ENCODE results near the gene ITPA. TPM values are rescaled to one million over a fixed set of nuclear protein-coding genes. Genes with fewer than 3 reads are reported as not detected.

The ITPA gene
- total and polyA plus RNA-seq, 2 of the 13 experiments (the other 11 are each of a cell fraction or from before 2014, with no cell fraction given): 60.1 to 103 TPM

DNA sequence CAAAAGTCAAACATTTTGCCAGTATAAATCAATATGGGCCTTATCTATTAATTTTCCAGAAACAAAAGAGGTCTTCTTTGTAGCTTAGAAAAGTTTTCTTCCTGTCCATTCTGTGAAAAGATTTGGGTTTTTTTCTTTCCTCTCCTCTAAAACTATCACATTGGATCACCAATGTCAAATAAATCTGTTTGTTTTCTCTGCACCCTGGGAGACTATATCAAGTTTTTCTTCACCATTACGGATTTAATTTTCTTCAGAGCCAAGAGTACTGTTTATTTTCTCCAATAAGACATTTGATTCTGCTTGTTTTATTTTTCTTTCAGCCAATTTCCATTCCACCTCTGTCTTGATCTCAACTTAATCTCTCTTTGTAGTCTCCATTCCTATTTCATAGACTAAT is 34.0 kb upstream of the ITPA start:
- in situ Hi-C loops (cut with HindIII; ENCODE audit: extremely low pct_ligation_motif_present, low pct_unique_long_range_greater_than_20kb) (no loop called here), intact Hi-C loops (cut with micrococcal nuclease; ENCODE audit: unreplicated experiment) (loop anchor here (1.0 to 2.0 kb wide), 2 partner anchors 34 to 57 kb away; partner anchors contain the start of gene ITPA)
- Histone ChIP-seq H3K4me2 (ENCODE audit: low read depth, low read length) (peak overlapping the region; percentile 79), H3K4me1 (ENCODE audit: insufficient read depth, low read length) (peaks cover 42% of the 10 kb centered on the region), H3K79me2 (ENCODE audit: insufficient read depth, low read length) (peaks cover 14% of the 10 kb centered on the region), H3K27ac (ENCODE audit: extremely low read length, insufficient read depth, low read length) (peak overlapping the region; percentile 92), H3K9me3 (ENCODE audit: low read length) (no peaks in the 10 kb centered on the region), H3K4me3 (replicated peaks in 1 of 3; ENCODE audit: insufficient read depth in 1 of 3, low read depth in 2 of 3, low read length in 3 of 3) (peak overlapping the region; percentile 85 to 99 (median 94); a peak in 5 of 6 replicates), H3K36me3 (replicated peaks in 1 of 2; ENCODE audit: control insufficient read depth in 1 of 2, insufficient read depth in 2 of 2, low read length in 2 of 2) (no peaks in the 10 kb centered on the region; a peak in 2 of 5 replicates), H3K27me3 (ENCODE audit: control insufficient read depth in 1 of 2, insufficient read depth in 2 of 2, low read length in 2 of 2) (no peaks in the 10 kb centered on the region; a peak in 1 of 5 replicates), H3K9ac (ENCODE audit: insufficient read depth, low read depth, low read length) (peak overlapping the region; percentile 92), H2AFZ (ENCODE audit: low read length) (no peak overlapping the region), H4K20me1 (ENCODE audit: insufficient read depth, low read length) (no peaks in the 10 kb centered on the region)
- WGBS (ENCODE audit: low lambda C conversion rate): 24% methylated on average over 1 of the region's 1 CpG
- FAIRE-seq (no peak), ATAC-seq (no peak), DNase-seq (ENCODE audit: low spot score) (no peak)
- no TSS peak for BruUV-seq (replicated peaks)
- CTCF ChIA-PET (ENCODE audit: low intra/inter-chr PET ratio, low total read pairs): no interaction called here
- POLR2A ChIA-PET: interaction anchor here (0.8 to 1.0 kb wide), 2 partner anchors 16 to 18 kb away, joined by 3 read pairs; partner anchors contain the start of genes FASTKD5 and UBOX5
- 0 out of 2 replicates have a peak, but pooled peaks have one; percentile 11 for TF ChIP-seq THAP11 (CRISPR knock-in tag; IDR thresholded peaks at IDR 0.05)
- 0 out of 2 replicates have a peak, but pooled peaks have one; percentile 5 for TF ChIP-seq ZBTB25 (CRISPR knock-in tag; IDR thresholded peaks at IDR 0.05)
- TF ChIP-seq ATF3 (CRISPR knock-in tag; IDR thresholded peaks at IDR 0.05): no peak
- TF ChIP-seq SP140L (CRISPR knock-in tag; IDR thresholded peaks at IDR 0.05; ENCODE audit: borderline replicate concordance): no peak
- TF ChIP-seq ZNF251 (CRISPR knock-in tag; IDR thresholded peaks at IDR 0.05): no peak
- TF ChIP-seq, protein P1, sequence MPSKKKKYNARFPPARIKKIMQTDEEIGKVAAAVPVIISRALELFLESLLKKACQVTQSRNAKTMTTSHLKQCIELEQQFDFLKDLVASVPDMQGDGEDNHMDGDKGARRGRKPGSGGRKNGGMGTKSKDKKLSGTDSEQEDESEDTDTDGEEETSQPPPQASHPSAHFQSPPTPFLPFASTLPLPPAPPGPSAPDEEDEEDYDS (CRISPR knock-in tag; IDR thresholded peaks at IDR 0.05): 0 out of 2 replicates have a peak, but pooled peaks have one; percentile 7
- no peak for TF ChIP-seq TRIM24 (CRISPR knock-in tag; IDR thresholded peaks at IDR 0.05)

Data from HepG2 (cell line).